HG02763 (cell line): ENCODE data around the gene CACNA1C.

Experiments used
- ATAC-seq: cut with Tn5 transposase; IDR thresholded peaks from one replicate; pipeline ENCODE4 v1.9.1; 2021; ENCODE audit warnings: mild to moderate bottlenecking, moderate library complexity; ENCODE audit not compliant: unreplicated experiment

The CACNA1C gene

GRCh38 chr12:2290516-2291065, 237.8 kb downstream of the CACNA1C start:
- ATAC-seq = no peak

DNA sequence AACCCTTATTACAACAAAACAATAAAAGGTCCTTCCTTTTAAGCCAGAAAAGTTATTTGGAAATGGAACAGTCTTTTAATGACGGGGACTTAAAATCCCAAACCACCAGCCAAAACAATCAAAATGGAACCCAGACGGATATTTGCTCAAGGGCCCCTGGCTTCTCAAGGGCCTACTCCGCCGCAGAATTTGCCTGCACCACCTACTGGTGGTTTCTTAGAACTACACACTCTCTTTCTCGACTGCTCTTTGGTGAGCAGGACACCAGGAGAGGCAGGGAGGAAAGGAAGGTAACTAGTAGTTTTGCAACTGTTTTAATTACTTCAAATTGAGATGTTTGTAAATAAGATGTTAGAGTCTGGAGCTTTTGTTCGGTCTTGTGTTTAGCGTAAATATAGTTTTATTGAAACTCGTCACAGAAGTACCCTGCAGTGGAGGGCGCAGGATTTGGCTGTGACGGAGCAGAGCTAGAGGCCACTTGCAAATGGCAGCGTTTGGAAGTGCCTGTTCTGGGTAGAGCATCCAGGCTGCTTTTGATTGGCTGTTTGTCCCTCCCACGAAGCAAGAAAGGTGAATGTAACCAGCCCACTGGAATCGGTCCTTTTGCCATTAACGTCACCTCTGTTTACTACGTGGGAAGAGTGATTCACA, 238.5 kb downstream of the CACNA1C start:
- ATAC-seq = no peak

DNA sequence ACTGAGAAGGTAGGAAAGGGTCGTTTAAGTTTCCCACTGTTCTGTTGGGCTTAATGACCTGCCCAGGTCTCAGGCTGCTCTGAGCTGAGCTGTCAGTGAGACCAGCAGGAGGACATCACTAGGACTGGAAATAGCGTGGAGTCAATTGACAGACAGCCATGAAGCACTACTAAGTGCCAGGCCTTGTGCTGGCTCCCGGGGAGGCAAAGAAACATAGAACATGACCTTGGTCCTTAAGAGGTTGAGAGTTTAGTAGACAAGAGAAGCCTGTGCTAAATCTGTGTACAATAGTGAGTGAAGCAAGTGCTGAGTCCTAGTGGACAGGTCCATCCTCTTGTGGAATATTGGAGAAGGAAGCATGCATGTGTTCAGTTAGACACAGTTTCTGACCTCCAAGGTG, 239.2 kb downstream of the CACNA1C start:
- no peak for ATAC-seq

DNA sequence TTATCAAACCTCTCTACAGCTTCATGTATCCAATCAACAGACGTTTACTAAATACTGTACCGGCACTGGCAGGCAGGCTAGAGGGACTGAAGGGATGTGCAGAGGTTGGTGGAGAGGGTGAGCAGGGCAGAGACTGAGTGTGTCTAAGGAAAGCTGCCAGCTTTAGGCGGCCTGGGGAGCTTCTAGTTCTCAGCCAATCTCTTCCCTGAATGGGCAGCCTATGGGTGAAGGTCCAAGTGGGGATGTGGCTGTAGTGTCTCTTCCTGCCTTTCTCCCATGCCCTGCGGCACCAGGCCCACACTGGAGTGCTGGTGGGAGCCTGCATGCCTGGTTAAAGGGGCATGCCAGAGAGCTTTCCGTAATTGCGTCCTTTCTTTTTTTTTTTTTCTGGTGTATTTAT, 239.8 kb downstream of the CACNA1C start:
- no peak for ATAC-seq

DNA sequence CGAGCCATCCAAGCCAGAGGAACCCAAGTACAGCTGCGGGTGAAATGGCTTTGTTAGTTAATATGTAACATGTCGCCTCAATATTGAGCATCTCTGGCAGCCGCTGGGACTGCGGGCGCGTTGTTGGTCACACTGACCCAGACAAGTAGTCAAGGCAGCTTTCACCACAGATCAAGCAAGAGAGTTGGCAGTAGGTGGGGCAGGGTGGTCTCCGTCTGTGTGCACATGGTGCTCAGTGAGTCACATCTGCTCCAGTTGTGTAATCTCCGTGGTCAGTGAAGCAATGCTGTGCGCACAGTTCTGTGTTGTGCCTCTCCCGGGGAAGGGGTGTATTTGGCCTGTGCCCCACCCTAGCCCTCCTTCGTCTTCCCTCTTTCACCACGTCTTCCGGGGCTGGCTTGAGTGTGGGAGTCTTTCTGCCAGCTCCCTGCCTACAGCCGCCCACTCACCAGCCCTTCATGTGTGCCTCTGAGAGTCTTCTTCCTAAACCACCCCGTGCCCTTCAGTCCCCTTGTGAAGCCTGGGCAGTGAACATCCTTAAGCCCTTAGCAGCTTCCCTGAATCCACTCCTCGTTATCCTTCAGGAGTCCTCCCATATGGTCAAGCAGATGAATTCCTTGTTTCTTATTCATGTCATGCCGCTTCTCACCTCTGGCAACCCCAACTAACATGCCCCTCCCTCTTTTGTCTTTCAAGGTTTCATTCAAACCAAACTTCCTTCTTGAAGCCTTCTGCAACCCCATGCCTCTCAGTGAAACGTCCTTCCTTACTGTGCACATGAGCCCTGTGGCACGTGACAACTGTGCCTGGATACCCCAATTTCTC, 242.1 kb downstream of the CACNA1C start:
- no peak for ATAC-seq

DNA sequence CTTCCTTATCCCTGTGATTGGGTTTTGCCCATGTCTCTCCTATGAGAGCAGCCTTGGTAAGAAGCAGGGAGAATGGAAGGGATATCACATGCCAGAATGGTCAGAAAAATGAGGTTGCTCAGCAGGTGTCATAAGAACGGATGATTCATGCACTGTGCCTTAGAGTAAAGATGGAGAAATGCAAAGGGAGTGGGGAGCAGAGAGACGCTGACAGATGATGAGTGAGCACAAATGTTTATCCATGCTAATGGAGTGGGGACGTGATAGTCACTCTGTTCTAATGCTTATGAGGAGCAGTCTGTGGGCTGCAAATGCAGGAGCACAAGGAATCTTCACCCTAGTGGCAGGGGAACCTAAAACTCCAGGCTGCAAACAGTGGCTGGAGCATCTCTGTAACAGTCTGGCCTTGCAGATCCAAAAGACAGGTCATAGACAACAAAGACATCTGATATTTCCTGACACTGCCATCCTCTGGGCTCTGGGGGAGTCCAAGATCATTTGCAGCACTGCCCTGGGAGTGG, 243.2 kb downstream of the CACNA1C start:
- ATAC-seq = no peak

DNA sequence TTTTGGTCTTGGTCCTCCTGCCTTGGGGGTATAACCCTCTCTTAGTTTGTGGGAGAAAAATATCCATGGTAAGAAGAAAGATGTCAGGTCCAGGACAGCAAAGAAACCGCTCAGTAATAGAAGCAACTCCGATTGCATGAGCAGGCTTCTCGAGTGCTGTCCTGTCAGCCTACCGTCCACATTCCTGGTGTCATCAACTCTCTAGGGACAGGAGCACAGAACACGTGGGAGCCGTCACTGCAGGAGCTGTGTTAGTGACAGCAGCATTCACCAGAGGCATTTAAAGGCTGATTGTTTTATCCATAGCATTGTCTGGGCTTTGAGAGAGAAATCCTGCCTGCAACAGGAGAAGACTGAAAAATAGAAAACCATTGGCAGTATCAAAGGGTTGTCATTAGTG, 244.2 kb downstream of the CACNA1C start:
- ATAC-seq = no peak

DNA sequence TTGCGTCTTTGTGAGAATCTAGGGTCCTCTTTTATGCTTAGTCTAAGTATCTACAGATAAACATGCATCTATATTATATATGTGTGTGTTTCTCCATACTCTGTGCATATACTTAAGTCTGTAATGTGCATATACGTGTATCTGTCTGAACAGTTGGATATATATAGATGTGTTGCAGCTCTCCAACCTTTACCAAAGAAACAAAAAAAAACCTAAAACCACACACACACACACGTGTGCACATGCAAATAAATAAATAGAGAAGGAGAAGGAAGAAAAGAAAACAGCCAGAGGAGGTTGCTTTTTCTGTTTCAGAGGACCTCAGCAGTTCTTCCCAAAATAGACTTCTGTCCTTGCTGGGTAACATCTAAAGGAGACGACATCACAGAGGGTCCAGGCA, 244.9 kb downstream of the CACNA1C start:
- no peak for ATAC-seq

- no peak for ATAC-seq
Observed at GRCh38 chr12:2298556-2299200, 245.9 kb downstream of the CACNA1C start.

DNA sequence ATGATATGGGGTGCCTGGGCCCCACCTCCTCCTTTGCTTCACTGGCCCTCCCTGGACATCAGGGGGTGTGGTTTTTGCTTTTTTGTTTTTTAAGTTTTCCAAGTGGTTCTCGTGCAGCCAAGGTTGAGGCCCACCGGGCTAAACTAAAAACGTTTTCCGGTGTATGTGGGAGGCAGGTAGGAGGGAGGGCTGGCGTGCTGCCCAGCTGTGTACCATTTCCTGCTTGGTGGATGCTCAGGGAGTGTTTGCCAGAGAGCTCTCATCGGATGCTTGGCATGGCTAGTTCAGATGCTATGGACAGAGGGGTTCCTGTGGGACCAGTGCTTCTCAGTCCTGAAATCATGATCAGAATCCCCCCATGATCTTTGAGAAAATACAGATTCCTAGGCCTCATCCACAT, 246.4 kb downstream of the CACNA1C start:
- no peak for ATAC-seq

GRCh38 chr12:2300168-2300567, 247.4 kb downstream of the CACNA1C start:
- ATAC-seq = no peak

- no peak for ATAC-seq
Observed at GRCh38 chr12:2300886-2301285, 248.1 kb downstream of the CACNA1C start.

DNA sequence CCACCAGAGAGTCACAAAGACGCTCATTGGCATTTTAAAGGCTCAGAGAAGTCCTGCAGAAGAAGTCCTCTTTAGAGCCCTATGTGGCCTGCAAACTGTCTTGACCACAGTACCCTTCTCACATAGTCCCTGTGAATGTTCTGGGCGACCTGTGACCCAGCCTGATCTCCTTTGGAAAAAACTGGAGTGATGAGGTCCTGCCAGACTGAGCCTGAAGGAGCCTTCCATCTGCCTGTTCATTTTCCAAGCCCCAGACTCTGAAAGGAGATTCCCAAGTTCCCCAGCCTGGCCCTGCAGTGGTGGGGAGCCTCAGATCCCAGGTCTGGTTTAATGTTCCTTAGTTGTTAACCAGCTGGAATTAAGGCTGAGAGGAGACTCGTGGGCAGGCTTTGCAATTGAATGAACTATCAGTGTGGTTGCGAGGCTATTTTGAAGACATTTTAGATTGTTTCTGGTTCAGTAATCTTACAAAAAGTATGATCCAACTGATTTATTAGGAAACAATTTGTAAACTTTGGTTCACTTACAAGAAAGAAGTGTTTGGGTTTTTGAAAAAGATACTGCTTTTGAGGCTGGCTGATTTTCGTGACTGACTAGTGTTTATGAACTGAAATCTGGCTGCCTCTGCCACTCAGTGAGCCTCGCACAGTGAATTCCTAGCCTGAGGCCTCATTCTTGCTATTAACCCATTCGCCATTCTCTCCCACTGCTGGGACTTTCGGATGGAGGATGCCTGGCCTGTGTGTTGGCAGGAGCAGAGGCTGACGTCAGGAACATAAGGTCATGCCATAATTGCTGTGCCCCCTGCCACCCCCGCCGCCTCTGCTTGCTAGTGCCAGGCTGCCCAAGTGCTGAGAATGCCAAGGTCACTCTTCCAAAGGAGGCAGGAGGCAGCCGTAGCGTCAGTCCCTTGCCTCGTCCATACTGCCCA, 249.0 kb downstream of the CACNA1C start:
- ATAC-seq = no peak

- no peak for ATAC-seq
Observed at GRCh38 chr12:2302711-2303580, 250.2 kb downstream of the CACNA1C start.

DNA sequence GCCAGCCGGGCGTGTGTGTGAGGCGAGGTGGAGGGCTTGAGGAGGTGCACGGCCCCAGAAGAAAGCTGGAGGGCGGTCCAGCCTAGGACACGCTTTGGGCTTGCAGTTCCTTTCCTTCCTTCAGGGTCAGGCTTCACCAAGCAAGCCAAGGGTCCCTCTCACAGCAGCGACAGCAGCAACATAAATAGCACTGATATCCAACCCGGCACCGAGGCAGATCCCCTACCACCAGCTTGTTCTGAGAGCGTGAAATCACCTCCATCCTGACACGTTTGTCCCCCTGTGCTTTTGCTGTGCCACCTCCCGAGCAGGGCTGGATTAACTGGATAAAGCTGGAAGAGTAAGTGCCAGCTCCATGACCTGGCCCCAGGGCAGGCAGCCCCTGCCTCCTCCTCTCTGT, 251.4 kb downstream of the CACNA1C start:
- no peak for ATAC-seq

DNA sequence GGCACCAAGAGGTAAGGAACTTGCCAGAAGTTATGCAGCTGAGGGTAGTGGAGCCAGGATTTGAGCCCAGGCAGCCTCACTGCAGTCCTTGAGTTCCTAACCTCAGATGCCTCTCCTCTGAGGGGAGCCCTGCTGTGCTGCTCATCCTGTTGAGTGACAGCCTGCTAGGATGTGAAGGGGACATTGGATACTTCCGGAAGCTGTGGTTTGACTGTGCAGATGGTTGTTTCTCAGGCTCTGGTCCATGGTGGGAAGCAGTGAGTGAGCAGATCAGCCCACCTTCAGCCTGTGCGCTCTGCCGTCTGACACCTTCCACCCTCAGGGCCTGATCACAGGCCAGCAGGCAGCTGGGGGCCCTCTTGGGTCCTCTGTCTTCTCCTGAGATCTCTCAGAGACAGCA, 253.2 kb downstream of the CACNA1C start:
- no peak for ATAC-seq

- no peak for ATAC-seq
Observed at GRCh38 chr12:2306735-2307134, 253.9 kb downstream of the CACNA1C start.

- ATAC-seq = no peak
Observed at GRCh38 chr12:2307550-2307949, 254.8 kb downstream of the CACNA1C start.

GRCh38 chr12:2309647-2310046, 256.9 kb downstream of the CACNA1C start:
- no peak for ATAC-seq
